Activated CD4-positive, alpha-beta T cell treated with anti-CD3 and anti-CD28 coated beads, Interleukin-2, amount 10 ng/mL, durations not matched to agents 7 days and 5 days (primary cell): ENCODE results near the gene ANAPC7. TPM values are rescaled to one million over a fixed set of nuclear protein-coding genes. Genes with fewer than 3 reads are reported as not detected.
A peak's percentile ranks its signal among the peaks of the same experiment; 100 is the strongest.
"Not testable (repeated sequence)": the region's sequence is repeated elsewhere in the genome, so short reads cannot be mapped to it uniquely, and the experiment has no call there.

ENCODE experiments used
- CTCF ChIA-PET: fragments of 350-600 bp; sonication (Branson Sonifier 250); formaldehyde crosslinking; loops from one replicate; lab custom pipeline; 2021; ENCODE audit warnings: antibody characterized with exemption; lab: Charles Lee
- POLR2A ChIA-PET: fragments of 350-600 bp; sonication (Branson Sonifier 250); formaldehyde crosslinking; loops from one replicate; lab custom pipeline; 2021; ENCODE audit warnings: antibody characterized with exemption; lab: Charles Lee
- DNase-seq: peaks from one replicate; pipeline ENCODE4 v3.0.0-alpha.2; 2020
- H3K27ac Mint-ChIP-seq: one replicate; pipeline ENCODE4 v1.8.0; 2021; ENCODE audit warnings: mild to moderate bottlenecking, moderate library complexity, mixed read lengths
- H3K27me3 Mint-ChIP-seq: one replicate; pipeline ENCODE4 v1.8.0; 2021; ENCODE audit warnings: mixed read lengths
- H3K36me3 Mint-ChIP-seq: one replicate; pipeline ENCODE4 v1.8.0; 2021; ENCODE audit warnings: low read depth, mixed read lengths
- H3K4me1 Mint-ChIP-seq: one replicate; pipeline ENCODE4 v1.8.0; 2021; ENCODE audit warnings: mixed read lengths
- H3K4me3 Mint-ChIP-seq: one replicate; pipeline ENCODE4 v1.8.0; 2021; ENCODE audit warnings: mild to moderate bottlenecking, moderate library complexity, mixed read lengths
- H3K9me3 Mint-ChIP-seq: one replicate; pipeline ENCODE4 v1.8.0; 2021; ENCODE audit warnings: mixed read lengths
- total RNA-seq, 2 experiments: library from RNA; stranded (reverse); gene quantifications; one replicate each; pipeline ENCODE4 v1.2.3, GENCODE V29; 2021

The ANAPC7 gene
- total RNA-seq, result 10 to 100 TPM; 61.8 to 67.7 TPM

- Mint-ChIP-seq H3K27me3 (no peaks in the 10 kb centered on the region), H3K4me3 (peak within 1 kb of the TSS; percentile 100), H3K27ac (peak within 1 kb of the TSS; percentile 100), H3K9me3 (no peaks in the 10 kb centered on the region), H3K4me1 (peaks cover 37% of the 10 kb centered on the region), H3K36me3 (peaks cover 16% of the 10 kb centered on the region)
- ChIA-PET POLR2A (interaction anchor here (0.6 kb wide), 1 partner anchor 28 kb away, joined by 6 read pairs; no protein-coding TSS in a partner anchor), CTCF (interaction anchor here (0.6 to 1.7 kb wide), 3 partner anchors 28 to 258 kb away, joined by 3 to 5 read pairs (median 4); no protein-coding TSS in a partner anchor)
- peak; percentile 88 for DNase-seq
Observed at GRCh38 chr12:110403146-110403975, at the start of gene ANAPC7. TSS of gene ANAPC7 (minus strand) at chr12:110403708. CDS start at chr12:110403627, 81 bp downstream.

- Mint-ChIP-seq H3K36me3 (peaks cover 39% of the 10 kb centered on the region), H3K4me1 (peaks cover 44% of the 10 kb centered on the region), H3K9me3 (no peaks in the 10 kb centered on the region), H3K27ac (peak overlapping the region; percentile 100), H3K4me3 (peak overlapping the region; percentile 62), H3K27me3 (no peaks in the 10 kb centered on the region)
- DNase-seq, result no peak
- ChIA-PET POLR2A (no interaction called here), CTCF (interaction anchor here (0.6 to 5.0 kb wide), 12 partner anchors 10 to 228 kb away, joined by 3 to 69 read pairs (median 9); partner anchors contain the start of genes FAM216A and GPN3)
Observed at GRCh38 chr12:110451263-110451662, 47.8 kb upstream of the ANAPC7 start.

- Mint-ChIP-seq H3K27ac (peak within 1 kb of the TSS; percentile 100), H3K36me3 (peaks cover 36% of the 10 kb centered on the region), H3K4me3 (peak within 1 kb of the TSS; percentile 100), H3K9me3 (no peaks in the 10 kb centered on the region), H3K4me1 (peaks cover 49% of the 10 kb centered on the region), H3K27me3 (no peaks in the 10 kb centered on the region)
- ChIA-PET CTCF (interaction anchor here (0.6 to 5.0 kb wide), 63 partner anchors 9 to 605 kb away, joined by 3 to 69 read pairs (median 4); partner anchors contain the start of genes FAM216A, GPN3, HVCN1 and RAD9B), POLR2A (interaction anchor here (0.6 to 1.0 kb wide), 5 partner anchors 9 to 148 kb away, joined by 3 to 7 read pairs (median 3); partner anchors contain the start of genes FAM216A, GPN3, RAD9B and VPS29)
- peak; percentile 97 for DNase-seq
Observed at GRCh38 chr12:110449799-110450497, 46.4 kb upstream of the ANAPC7 start, which contains the start of gene ARPC3. TSS of gene ARPC3 (minus strand) at chr12:110450337. CDS start at chr12:110450260, 77 bp downstream.

- H3K9me3 Mint-ChIP-seq, result no peaks in the 10 kb centered on the region
- no peak overlapping the region for H3K4me3 Mint-ChIP-seq
- no peak for DNase-seq
- H3K27ac Mint-ChIP-seq, result peak overlapping the region; percentile 2
- no peaks in the 10 kb centered on the region for H3K27me3 Mint-ChIP-seq
- CTCF ChIA-PET, result interaction anchor here (1.4 to 3.5 kb wide), 2 partner anchors 13 kb away, joined by 5 to 11 read pairs; no protein-coding TSS in a partner anchor
- peaks cover 36% of the 10 kb centered on the region for H3K4me1 Mint-ChIP-seq
- peaks cover 49% of the 10 kb centered on the region for H3K36me3 Mint-ChIP-seq
- POLR2A ChIA-PET, result no interaction called here
Observed at GRCh38 chr12:110444455-110444854, 40.9 kb upstream of the ANAPC7 start.

DNA sequence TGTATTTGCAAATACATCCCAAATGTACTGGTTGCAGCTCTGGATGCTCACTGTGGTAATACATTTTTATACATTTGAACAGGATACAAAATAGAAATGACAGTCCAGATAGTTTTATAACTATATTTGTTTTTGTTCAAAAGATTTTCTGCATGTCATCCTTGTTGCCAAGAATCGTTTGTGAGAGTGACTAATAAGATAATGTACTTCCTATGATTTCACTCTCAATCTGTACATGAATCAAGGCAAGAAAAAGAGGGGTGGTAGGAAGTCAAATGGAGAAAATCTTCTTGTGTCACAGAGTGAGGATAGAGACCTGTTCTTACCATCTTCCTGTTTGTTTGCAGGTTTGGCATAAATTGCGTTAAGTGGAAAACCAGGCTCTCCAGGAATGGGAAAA lies 32.7 kb upstream of the ANAPC7 start:
- no peaks in the 10 kb centered on the region for H3K9me3 Mint-ChIP-seq
- POLR2A ChIA-PET, result no interaction called here

DNA sequence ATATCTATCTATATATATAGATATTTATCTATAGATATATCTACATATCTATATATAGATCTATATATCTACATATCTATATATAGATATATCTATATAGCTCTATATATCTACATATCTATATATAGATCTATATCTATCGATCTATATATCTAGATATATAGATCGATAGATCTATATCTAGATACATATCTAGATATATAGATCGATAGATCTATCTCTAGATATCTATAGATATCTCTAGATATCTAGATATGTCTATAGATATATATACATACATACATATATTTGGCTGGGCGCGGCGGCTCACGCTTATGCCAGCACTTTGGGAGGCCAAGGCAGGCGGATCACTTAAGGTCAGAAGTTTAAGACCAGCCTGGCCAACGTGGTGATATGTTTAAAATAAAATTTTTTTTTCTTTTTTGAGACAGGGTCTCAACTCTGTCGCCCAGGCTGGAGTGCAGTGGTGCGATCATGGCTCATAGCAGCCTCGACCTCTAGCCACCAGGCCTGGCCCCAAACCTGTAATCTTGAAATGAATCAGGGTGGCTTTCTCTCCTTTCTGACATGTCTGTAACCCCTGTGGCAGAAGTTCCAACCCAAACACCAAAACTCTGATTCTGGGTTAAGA lies 28.6 kb upstream of the ANAPC7 start:
- ChIA-PET POLR2A (interaction anchor here (0.6 to 1.2 kb wide), 3 partner anchors 17 to 145 kb away, joined by 5 to 7 read pairs (median 6); no protein-coding TSS in a partner anchor), CTCF (interaction anchor here (0.6 to 2.1 kb wide), 47 partner anchors 9 to 1302 kb away, joined by 3 to 43 read pairs (median 4); partner anchors contain the start of genes ARPC3, ATP2A2, FAM216A and GPN3)
- peaks cover 12% of the 10 kb centered on the region for H3K4me1 Mint-ChIP-seq
- peaks cover 21% of the 10 kb centered on the region for H3K36me3 Mint-ChIP-seq
- H3K4me3 Mint-ChIP-seq, result no peak overlapping the region
- no peaks in the 10 kb centered on the region for H3K27me3 Mint-ChIP-seq
- H3K9me3 Mint-ChIP-seq, result no peaks in the 10 kb centered on the region
- no peak for DNase-seq
- H3K27ac Mint-ChIP-seq, result peak overlapping the region; percentile 22

More for the DNA sequence above, 32.7 kb upstream of the ANAPC7 start:
- Mint-ChIP-seq H3K36me3 (peaks cover 43% of the 10 kb centered on the region), H3K4me3 (no peak overlapping the region), H3K27me3 (no peaks in the 10 kb centered on the region), H3K27ac (no peak overlapping the region), H3K4me1 (peaks cover 10% of the 10 kb centered on the region)
- CTCF ChIA-PET, result no interaction called here
- no peak for DNase-seq

- peaks cover 12% of the 10 kb centered on the region for H3K4me1 Mint-ChIP-seq
- CTCF ChIA-PET, H3K27ac Mint-ChIP-seq, H3K4me3 Mint-ChIP-seq, H3K36me3 Mint-ChIP-seq, POLR2A ChIA-PET, H3K9me3 Mint-ChIP-seq, H3K27me3 Mint-ChIP-seq, DNase-seq: not testable (repeated sequence)
Observed at GRCh38 chr12:110429676-110430075, 26.2 kb upstream of the ANAPC7 start.

- Mint-ChIP-seq H3K4me3 (no peak overlapping the region), H3K4me1 (peaks cover 4% of the 10 kb centered on the region), H3K9me3 (no peaks in the 10 kb centered on the region), H3K27me3 (peaks cover 18% of the 10 kb centered on the region), H3K36me3 (no peaks in the 10 kb centered on the region), H3K27ac (no peak overlapping the region)
- no peak for DNase-seq
- CTCF ChIA-PET, result interaction anchor here (0.7 kb wide), 1 partner anchor 464 kb away, joined by 3 read pairs; no protein-coding TSS in a partner anchor
- POLR2A ChIA-PET, result no interaction called here
Observed at GRCh38 chr12:110426406-110426805, 22.9 kb upstream of the ANAPC7 start.

- Mint-ChIP-seq H3K36me3 (no peaks in the 10 kb centered on the region), H3K27me3 (peaks cover 25% of the 10 kb centered on the region), H3K27ac (no peak overlapping the region), H3K9me3 (no peaks in the 10 kb centered on the region), H3K4me3 (no peak overlapping the region), H3K4me1 (no peaks in the 10 kb centered on the region)
- ChIA-PET POLR2A (no interaction called here), CTCF (interaction anchor here (1.0 kb wide), 1 partner anchor 9 kb away, joined by 5 read pairs; no protein-coding TSS in a partner anchor)
- no peak for DNase-seq
Observed at GRCh38 chr12:110424237-110424636, 20.7 kb upstream of the ANAPC7 start.

GRCh38 chr12:110421701-110422100 lies 18.2 kb upstream of the ANAPC7 start:
- CTCF ChIA-PET, result interaction anchor here (1.2 to 1.5 kb wide), 3 partner anchors 9 to 320 kb away, joined by 3 to 6 read pairs (median 3); no protein-coding TSS in a partner anchor
- Mint-ChIP-seq H3K36me3 (no peaks in the 10 kb centered on the region), H3K4me3 (no peak overlapping the region), H3K27ac (no peak overlapping the region), H3K4me1 (no peaks in the 10 kb centered on the region), H3K27me3 (peaks cover 28% of the 10 kb centered on the region), H3K9me3 (no peaks in the 10 kb centered on the region)
- DNase-seq, result no peak
- POLR2A ChIA-PET, result interaction anchor here (0.6 kb wide), 1 partner anchor 92 kb away, joined by 3 read pairs; no protein-coding TSS in a partner anchor

- H3K27me3 Mint-ChIP-seq, result peaks cover 28% of the 10 kb centered on the region
- POLR2A ChIA-PET, result interaction anchor here (0.6 kb wide), 1 partner anchor 91 kb away, joined by 3 read pairs; no protein-coding TSS in a partner anchor
- H3K27ac Mint-ChIP-seq, result no peak overlapping the region
- DNase-seq, result no peak
- no peaks in the 10 kb centered on the region for H3K36me3 Mint-ChIP-seq
- no peaks in the 10 kb centered on the region for H3K4me1 Mint-ChIP-seq
- H3K4me3 Mint-ChIP-seq, result no peak overlapping the region
- no peaks in the 10 kb centered on the region for H3K9me3 Mint-ChIP-seq
- CTCF ChIA-PET, result interaction anchor here (0.6 to 1.5 kb wide), 5 partner anchors 10 to 319 kb away, joined by 3 to 6 read pairs (median 3); no protein-coding TSS in a partner anchor
Observed at GRCh38 chr12:110421159-110421661, 17.7 kb upstream of the ANAPC7 start.
